Muscle of back (tissue), 11 donors: ENCODE measurements around the gene CBY1. TPM values are rescaled to one million over a fixed set of nuclear protein-coding genes. Genes with fewer than 3 reads are reported as not detected.
"Not testable (repeated sequence)": the region's sequence is repeated elsewhere in the genome, so short reads cannot be mapped to it uniquely, and the experiment has no call there.

Experiments used
- DNase-seq, 3 donors: peaks; one replicate each; pipeline versions ENCODE4 v3.0.0 to v3.0.0-alpha.2; 2013
- polyA plus RNA-seq, 10 donors: library from polyadenylated mRNA; unstranded; fragments of 120-200 nt; gene quantifications; one replicate each; pipeline ENCODE4 v1.2.1, GENCODE V29; 2013; ENCODE audit not compliant: insufficient read length in 10 of 10

CBY1 gene
- polyA plus RNA-seq, 10 donors = 32.3 to 41.2 (median 34.7) TPM

DNA sequence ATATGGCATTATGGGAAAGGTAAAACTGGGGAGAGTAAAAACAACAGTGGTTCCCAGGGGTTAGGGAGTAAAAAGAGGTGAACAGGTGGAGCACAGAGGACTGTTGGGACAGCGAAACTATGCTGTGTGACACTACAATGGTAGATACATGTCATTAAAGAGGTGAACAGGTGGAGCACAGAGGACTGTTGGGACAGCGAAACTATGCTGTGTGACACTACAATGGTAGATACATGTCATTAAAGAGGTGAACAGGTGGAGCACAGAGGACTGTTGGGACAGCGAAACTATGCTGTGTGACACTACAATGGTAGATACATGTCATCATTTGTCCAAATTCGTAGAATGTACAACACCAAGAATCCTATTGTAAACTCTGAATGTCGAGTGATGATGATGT lies 12.2 kb upstream of the CBY1 start:
- DNase-seq = not testable (repeated sequence)

DNA sequence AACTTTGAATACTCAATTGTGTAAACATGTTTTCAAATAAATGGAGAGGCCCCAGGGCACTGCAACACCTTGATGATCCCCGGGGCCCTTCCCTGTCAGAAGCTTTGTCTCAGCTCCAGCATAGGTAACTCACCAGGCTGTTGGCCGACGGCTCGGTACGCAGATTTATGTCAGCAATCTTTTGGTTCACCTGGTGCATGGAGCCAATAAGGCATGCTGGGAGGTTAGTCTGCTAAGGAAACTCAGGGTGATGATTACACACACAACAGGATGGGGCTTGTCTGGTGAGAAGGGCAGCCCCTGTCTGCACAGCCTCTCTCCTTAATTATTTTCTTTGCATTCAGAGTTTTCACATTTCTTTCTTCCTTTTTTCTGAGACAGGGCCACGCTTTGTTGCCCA lies 11.0 kb upstream of the CBY1 start:
- DNase-seq = no peak

- DNase-seq = no peak
Observed at GRCh38 chr22:38649841-38650522, 6.5 kb upstream of the CBY1 start.

GRCh38 chr22:38652859-38653258 lies 3.6 kb upstream of the CBY1 start:
- no peak for DNase-seq

GRCh38 chr22:38653741-38654140 lies 2.7 kb upstream of the CBY1 start:
- DNase-seq = no peak

GRCh38 chr22:38655519-38656255 lies 751 bp upstream of the CBY1 start:
- DNase-seq = peak in 1 of 3 donors; percentile 5

- DNase-seq = peak in 1 of 3 donors; percentile 12
Observed at GRCh38 chr22:38657045-38657909, 839 bp downstream of the CBY1 start.

- DNase-seq = no peak
Observed at GRCh38 chr22:38674888-38675287, 18.4 kb downstream of the CBY1 start.

- DNase-seq = no peak
Observed at GRCh38 chr22:38675833-38676232, 19.4 kb downstream of the CBY1 start.

DNA sequence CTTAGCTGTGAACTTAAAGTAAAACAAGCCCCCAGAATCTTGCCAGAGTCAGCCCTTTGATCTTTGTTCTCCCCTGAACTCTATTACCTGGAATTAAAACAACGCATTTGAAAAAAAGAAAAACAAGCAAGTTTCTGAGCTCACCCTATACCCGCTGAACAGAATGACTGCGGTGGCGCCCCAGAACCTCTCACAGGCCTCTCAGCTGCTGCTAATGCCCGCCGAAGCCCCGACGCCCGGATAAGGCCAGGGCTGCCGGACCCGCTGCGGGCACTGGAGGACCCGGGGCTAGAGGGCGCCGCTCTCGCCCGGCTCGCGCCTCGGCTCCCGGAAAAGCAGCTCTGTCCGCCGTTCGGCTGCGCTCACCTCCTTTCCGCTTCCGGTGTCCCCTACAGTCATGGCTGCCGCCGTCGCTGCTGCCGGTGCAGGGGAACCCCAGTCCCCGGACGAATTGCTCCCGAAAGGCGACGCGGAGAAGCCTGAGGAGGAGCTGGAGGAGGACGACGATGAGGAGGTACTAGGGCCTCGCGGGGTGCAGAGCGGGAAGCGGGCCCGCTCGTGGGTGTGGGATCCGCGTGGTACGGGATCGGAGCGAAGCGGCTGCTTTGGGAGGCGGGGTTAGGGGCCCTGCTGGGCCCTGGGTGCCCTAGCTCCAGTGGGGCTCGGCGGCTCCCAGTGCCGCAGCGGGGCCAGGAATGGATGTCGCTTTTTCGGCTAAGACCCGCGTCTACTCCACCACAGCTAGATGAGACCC lies 25.3 kb downstream of the CBY1 start, which contains the start of gene TOMM22:
TSS of gene TOMM22 (plus strand) at position 376 of the 754 bp plus-strand sequence. CDS start at position 398, 22 bp downstream.
- DNase-seq = peak; percentile 83 to 96 (median 91)

GRCh38 chr22:38684895-38685294 lies 28.5 kb downstream of the CBY1 start:
- no peak for DNase-seq

DNA sequence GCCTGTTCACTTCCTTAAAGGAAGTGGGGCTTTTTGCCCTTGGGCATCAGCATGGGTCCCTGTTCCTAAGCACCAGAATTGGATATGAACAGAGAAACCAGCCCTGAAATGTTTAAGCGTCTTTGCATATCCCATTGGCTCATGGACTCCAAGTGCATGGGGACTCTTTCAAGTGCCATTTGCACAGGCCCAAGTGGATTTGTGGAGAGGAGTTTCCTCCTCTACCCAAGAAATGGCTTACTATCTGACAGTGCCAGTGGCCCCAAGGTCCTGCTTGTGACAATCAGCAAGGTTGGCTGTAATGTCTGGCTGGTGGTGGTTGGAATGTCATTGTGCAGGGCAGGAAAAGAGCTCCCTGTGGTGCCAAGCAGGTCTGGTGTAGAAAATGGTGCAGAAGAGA lies 29.3 kb downstream of the CBY1 start:
- DNase-seq = no peak

DNA sequence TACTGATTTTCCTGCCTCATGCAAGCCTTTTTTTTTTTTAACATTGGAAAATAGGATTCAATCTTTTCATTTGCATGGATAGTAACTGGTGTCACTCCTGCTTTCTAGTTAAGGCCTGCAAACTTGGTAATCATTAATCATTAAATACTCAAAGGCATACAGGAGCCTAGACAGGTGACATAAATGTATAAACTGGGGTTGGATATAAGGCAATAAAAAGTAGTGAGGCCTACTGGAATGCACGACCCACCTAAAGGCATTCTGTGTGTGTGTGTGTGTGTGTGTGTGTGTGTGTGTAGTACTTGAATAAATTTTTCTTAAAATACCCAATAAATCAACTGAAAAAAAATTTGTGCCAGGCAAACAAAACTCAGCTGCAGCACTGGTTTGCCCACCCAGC lies 33.2 kb downstream of the CBY1 start:
- DNase-seq = no peak

- no peak for DNase-seq
Observed at GRCh38 chr22:38694049-38694448, 37.6 kb downstream of the CBY1 start.

DNA sequence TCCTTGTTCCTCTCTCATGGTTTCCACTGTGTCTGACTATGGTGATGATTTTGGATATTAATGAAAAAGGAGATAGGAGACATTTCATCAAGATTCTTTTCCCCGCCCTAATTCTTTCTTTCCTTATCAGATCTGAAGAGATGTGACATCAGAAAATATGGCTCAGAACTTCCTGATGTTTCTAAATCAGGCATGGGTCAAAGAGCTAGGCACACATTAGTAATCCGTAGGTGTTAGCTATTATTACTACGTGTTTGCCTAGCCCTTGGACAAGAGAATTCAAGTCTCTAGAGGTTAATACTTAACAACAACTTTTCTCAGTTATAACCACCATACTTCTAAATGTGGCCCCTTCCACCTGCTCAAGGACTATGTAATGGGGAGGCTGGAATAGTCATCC lies 38.5 kb downstream of the CBY1 start:
- DNase-seq = no peak

- DNase-seq = peak in 1 of 3 donors; percentile 38
Observed at GRCh38 chr22:38696606-38697424, 40.4 kb downstream of the CBY1 start.

GRCh38 chr22:38697425-38698089 lies 41.1 kb downstream of the CBY1 start:
- peak in 1 of 3 donors; percentile 25 for DNase-seq

- DNase-seq = no peak
Observed at GRCh38 chr22:38698407-38699094, 42.1 kb downstream of the CBY1 start.

GRCh38 chr22:38699143-38699542 lies 42.7 kb downstream of the CBY1 start:
- no peak for DNase-seq
